IMR-90 (cell line): ENCODE measurements around the gene ZFYVE26. TPM values are rescaled to one million over a fixed set of nuclear protein-coding genes. Genes with fewer than 3 reads are reported as not detected.

ENCODE experiments used
- ATAC-seq: fragments of 200-7000 bp; cut with Tn5 transposase; 2 replicates; pipeline ENCODE4 v1.9.1; 2020; ENCODE audit warnings: low read depth, mild to moderate bottlenecking, moderate library complexity
- BruUV-seq: library from RNA; stranded (reverse); fragments of 400-500 nt; replicated peaks from 2 replicates; lab custom pipeline; 2021; lab: Mats Ljungman, UMichigan
- CTCF ChIA-PET: fragments of 300-600 bp; formaldehyde crosslinking; extraction: SDS; loops from one replicate; lab custom pipeline; 2021; ENCODE audit warnings: antibody characterized with exemption; lab: Yijun Ruan, JAX
- POLR2A ChIA-PET: fragments of 300-600 bp; sonication (Branson Sonifier 250); formaldehyde crosslinking; loops from one replicate; lab custom pipeline; 2022; ENCODE audit warnings: antibody characterized with exemption; ENCODE audit not compliant: unreplicated experiment; lab: Charles Lee
- DNase-seq: peaks from one replicate; pipeline ENCODE4 v3.0.0; 2013
- H2AFZ ChIP-seq: replicated peaks from 2 replicates; pipeline ENCODE3; 2013; ENCODE audit warnings: low read length, mild to moderate bottlenecking; ENCODE audit not compliant: poor library complexity
- H2AK5ac ChIP-seq: 2 replicates; pipeline ENCODE4 v1.6.1; 2013; ENCODE audit warnings: low read depth, low read length, inconsistent platforms
- H2AK9ac ChIP-seq: replicated peaks from 2 replicates; pipeline ENCODE3; 2013; ENCODE audit warnings: mild to moderate bottlenecking, low read depth, low read length, moderate library complexity; ENCODE audit not compliant: poor library complexity
- H2BK120ac ChIP-seq: 2 replicates; pipeline ENCODE4 v1.6.1; 2013; ENCODE audit warnings: low read depth, low read length, inconsistent platforms
- H2BK15ac ChIP-seq: 3 replicates; pipeline ENCODE4 v1.6.1; 2013; ENCODE audit warnings: low read depth, low read length, inconsistent platforms
- H2BK20ac ChIP-seq: 2 replicates; pipeline ENCODE4 v1.6.1; 2013; ENCODE audit warnings: low read depth, mild to moderate bottlenecking, inconsistent platforms, low read length, moderate library complexity
- H2BK5ac ChIP-seq: 2 replicates; pipeline ENCODE4 v1.6.1; 2013; ENCODE audit warnings: mild to moderate bottlenecking, low read depth, low read length, inconsistent platforms; ENCODE audit not compliant: poor library complexity, severe bottlenecking
- H3K14ac ChIP-seq: replicated peaks from 2 replicates; pipeline ENCODE4 v1.6.1; 2013; ENCODE audit warnings: low read depth, low read length, inconsistent platforms
- H3K18ac ChIP-seq: 2 replicates; pipeline ENCODE4 v1.6.1; 2013; ENCODE audit warnings: low read depth, low read length, control low read depth
- H3K23ac ChIP-seq: 2 replicates; pipeline ENCODE4 v1.6.1; 2013; ENCODE audit warnings: low read depth, low read length, inconsistent platforms
- H3K27ac ChIP-seq: 2 replicates; pipeline ENCODE4 v1.5.1; 2013; ENCODE audit warnings: mild to moderate bottlenecking, control low read depth, low read length; ENCODE audit not compliant: insufficient read depth
- H3K27me3 ChIP-seq: 2 replicates; pipeline ENCODE4 v1.6.1; 2013; ENCODE audit warnings: low read length; ENCODE audit not compliant: control insufficient read depth, insufficient read depth
- H3K36me3 ChIP-seq: 2 replicates; pipeline ENCODE4 v1.6.1; 2013; ENCODE audit warnings: low read length, mixed read lengths; ENCODE audit not compliant: control insufficient read depth, insufficient read depth
- H3K4ac ChIP-seq: 2 replicates; pipeline ENCODE4 v1.6.1; 2013; ENCODE audit warnings: low read depth, low read length, inconsistent platforms
- H3K4me1 ChIP-seq: 2 replicates; pipeline ENCODE4 v1.6.1; 2013; ENCODE audit warnings: low read length, mixed read lengths; ENCODE audit not compliant: control insufficient read depth, insufficient read depth
- H3K4me2 ChIP-seq: 2 replicates; pipeline ENCODE4 v1.6.1; 2013; ENCODE audit warnings: low read depth, mild to moderate bottlenecking, control low read depth, low read length, moderate library complexity
- H3K4me3 ChIP-seq: 2 replicates; pipeline ENCODE4 v1.5.1; 2013; ENCODE audit warnings: low read depth, mild to moderate bottlenecking, control low read depth, low read length, moderate library complexity; ENCODE audit not compliant: insufficient read depth
- H3K56ac ChIP-seq: 2 replicates; pipeline ENCODE4 v1.6.1; 2013; ENCODE audit warnings: low read length, inconsistent platforms; ENCODE audit not compliant: insufficient read depth; ENCODE audit errors: extremely low read depth
- H3K79me1 ChIP-seq, 2 experiments: 2 replicates each; pipeline ENCODE4 v1.6.1; 2013; ENCODE audit warnings: low read length in 2 of 2, inconsistent platforms in 1 of 2, low read depth in 1 of 2
- H3K9ac ChIP-seq: 2 replicates; pipeline ENCODE4 v1.6.1; 2013; ENCODE audit warnings: low read depth, low read length, control low read depth
- H3K9me1 ChIP-seq: 2 replicates; pipeline ENCODE4 v1.6.1; 2013; ENCODE audit warnings: low read length, inconsistent platforms; ENCODE audit not compliant: insufficient read depth
- H3K9me3 ChIP-seq: 2 replicates; pipeline ENCODE4 v1.6.1; 2013; ENCODE audit warnings: low read length; ENCODE audit not compliant: control insufficient read depth, insufficient read depth
- H4K20me1 ChIP-seq: 2 replicates; pipeline ENCODE4 v1.6.1; 2013; ENCODE audit warnings: low read length, inconsistent platforms; ENCODE audit not compliant: insufficient read depth
- H4K5ac ChIP-seq: 2 replicates; pipeline ENCODE4 v1.6.1; 2013; ENCODE audit warnings: mild to moderate bottlenecking, low read depth, low read length, control low read depth
- H4K8ac ChIP-seq, 2 experiments: 2 replicates each; pipeline ENCODE4 v1.6.1; 2013; ENCODE audit warnings: low read depth in 2 of 2, low read length in 2 of 2, control low read depth in 1 of 2, inconsistent platforms in 1 of 2
- H4K91ac ChIP-seq: 2 replicates; pipeline ENCODE4 v1.6.1; 2013; ENCODE audit warnings: low read depth, low read length, inconsistent platforms; ENCODE audit not compliant: insufficient read depth
- BHLHE40 ChIP-seq: fragments of 150-350 bp; IDR thresholded peaks from 2 replicates; pipeline ENCODE4 v1.6.1; 2016; ENCODE audit warnings: mild to moderate bottlenecking, low read depth, low read length
- CEBPB ChIP-seq: IDR thresholded peaks from 2 replicates; pipeline ENCODE4 v1.6.1; 2012; ENCODE audit warnings: low read depth, low read length, improper control_type of control experiment
- CHD1 ChIP-seq: IDR thresholded peaks from 2 replicates; pipeline ENCODE4 v1.6.1; 2012; ENCODE audit warnings: low read depth, low read length, improper control_type of control experiment
- FOS ChIP-seq: fragments of 150-350 bp; IDR thresholded peaks from 2 replicates; pipeline ENCODE4 v1.6.1; 2016; ENCODE audit warnings: low read depth, low read length
- MAFK ChIP-seq: IDR thresholded peaks from 2 replicates; pipeline ENCODE4 v1.6.1; 2012; ENCODE audit warnings: low read depth, low read length, improper control_type of control experiment
- MAZ ChIP-seq: IDR thresholded peaks from 2 replicates; pipeline ENCODE4 v1.6.1; 2012; ENCODE audit warnings: low read depth, mild to moderate bottlenecking, low read length, improper control_type of control experiment, moderate library complexity, borderline replicate concordance
- NFE2L2 ChIP-seq: fragments of 150-350 bp; IDR thresholded peaks from 2 replicates; pipeline ENCODE4 v1.6.1; 2016; ENCODE audit warnings: low read depth, mild to moderate bottlenecking, low read length
- POLR2A ChIP-seq: IDR thresholded peaks from 2 replicates; pipeline ENCODE4 v1.6.1; 2012; ENCODE audit warnings: mild to moderate bottlenecking, low read depth, low read length
- RAD21 ChIP-seq: IDR thresholded peaks from 2 replicates; pipeline ENCODE4 v1.6.1; 2012; ENCODE audit warnings: low read length, improper control_type of control experiment
- RCOR1 ChIP-seq: IDR thresholded peaks from 2 replicates; pipeline ENCODE4 v1.6.1; 2012; ENCODE audit warnings: mild to moderate bottlenecking, low read length, improper control_type of control experiment; ENCODE audit not compliant: insufficient replicate concordance
- RFX5 ChIP-seq: IDR thresholded peaks from 2 replicates; pipeline ENCODE4 v1.8.0; 2012; ENCODE audit warnings: low read depth, mild to moderate bottlenecking, low read length, moderate library complexity
- SMC3 ChIP-seq: fragments of 150-350 bp; IDR thresholded peaks from 2 replicates; pipeline ENCODE4 v1.6.1; 2016; ENCODE audit warnings: low read depth, mild to moderate bottlenecking, antibody characterized with exemption, low read length, moderate library complexity
- USF2 ChIP-seq: fragments of 150-350 bp; IDR thresholded peaks from 2 replicates; pipeline ENCODE4 v1.6.1; 2017; ENCODE audit warnings: mild to moderate bottlenecking, antibody characterized with exemption, low read length, low read depth
- WGBS, 2 experiments: methylation state at CpG; one replicate each; pipeline versions ENCODE4 v1.1.5 to v1.1.7; 2013; ENCODE audit warnings: missing lambda C conversion rate in 2 of 2; ENCODE audit not compliant: insufficient read length in 1 of 2; ENCODE audit errors: extremely low coverage in 2 of 2; 5-methylcytosine and 5-hydroxymethylcytosine counted together
- dilution Hi-C: fragments of 300-500 bp; cut with HindIII; formaldehyde crosslinking; loops from one replicate; pipeline ENCODE4 v1.14.3; 2018; ENCODE audit warnings: low sequenced_read_pairs; ENCODE audit not compliant: unreplicated experiment
- in situ Hi-C: fragments of 300-500 bp; cut with MboI; formaldehyde crosslinking; loops from 3 replicates; pipeline ENCODE4 v1.14.3; 2019; ENCODE audit warnings: low sequenced_read_pairs, inconsistent platforms, mixed read lengths
- intact Hi-C: fragments of 100-400 bp; cut with micrococcal nuclease; formaldehyde crosslinking; loops from 2 replicates; pipeline ENCODE4 v1.10.0; 2022
- polyA plus RNA-seq, 3 experiments: library from polyadenylated mRNA; depleted of rRNA; stranded (reverse); fragments of >200 nt; gene quantifications; 2 replicates each; pipeline ENCODE4 v1.2.3, GENCODE V29; 2012; ENCODE audit warnings: low replicate concordance in 1 of 3
- total RNA-seq: library from RNA; depleted of rRNA; stranded (reverse); fragments of >200 nt; gene quantifications from 2 replicates; pipeline ENCODE4 v1.2.3, GENCODE V29; 2012

The ZFYVE26 gene
- total and polyA plus RNA-seq, 2 of the 4 experiments (the other 2 are of a cell fraction) = 6.0 to 11.1 TPM

GRCh38 chr14:67846029-67846610 lies 29.7 kb upstream of the ZFYVE26 start:
- H2AFZ ChIP-seq = no peak overlapping the region
- no peak overlapping the region for H4K5ac ChIP-seq
- 95% methylated on average over 4 of the region's 17 CpGs; no CpG with 5 or more reads in 1 of the 2 experiments for WGBS, 2 experiments
- H3K9me3 ChIP-seq = no peaks in the 10 kb centered on the region
- no peaks in the 10 kb centered on the region for H3K36me3 ChIP-seq
- no peak overlapping the region for H2BK15ac ChIP-seq
- no peak overlapping the region for H4K8ac ChIP-seq
- no peaks in the 10 kb centered on the region for H3K9me1 ChIP-seq
- no TSS peak for BruUV-seq
- no peak overlapping the region for H3K56ac ChIP-seq
- H3K23ac ChIP-seq = no peak overlapping the region
- no peak overlapping the region for H2BK120ac ChIP-seq
- H3K27ac ChIP-seq = no peak overlapping the region
- no peaks in the 10 kb centered on the region for H3K4me1 ChIP-seq
- no peak overlapping the region for H2BK20ac ChIP-seq
- H3K79me1 ChIP-seq = peaks cover 0 to 5% of the 10 kb centered on the region in 2 experiments; a peak in 2 of 4 replicates
- H3K4me2 ChIP-seq = no peak overlapping the region
- no peak overlapping the region for H2AK9ac ChIP-seq
- no peak overlapping the region for H3K18ac ChIP-seq
- intact Hi-C loops (no loop called here), dilution Hi-C loops (no loop called here), in situ Hi-C loops (no loop called here)
- no peak overlapping the region for H3K4me3 ChIP-seq
- H4K20me1 ChIP-seq = no peaks in the 10 kb centered on the region
- no peak for ATAC-seq
- POLR2A ChIA-PET = no interaction called here
- TF ChIP-seq MAFK (no peak), CHD1 (no peak), USF2 (no peak), POLR2A (no peak), CEBPB (no peak), RAD21 (no peak), NFE2L2 (no peak), RFX5 (no peak), RCOR1 (no peak), MAZ (no peak), FOS (no peak), SMC3 (no peak), BHLHE40 (no peak)
- no peaks in the 10 kb centered on the region for H3K27me3 ChIP-seq
- H3K9ac ChIP-seq = no peak overlapping the region
- H2AK5ac ChIP-seq = no peak overlapping the region
- DNase-seq = no peak
- H3K4ac ChIP-seq = no peak overlapping the region
- no peak overlapping the region for H3K14ac ChIP-seq
- CTCF ChIA-PET = interaction anchor here (1.2 kb wide), 1 partner anchor 12 kb away, joined by 3 read pairs; no protein-coding TSS in a partner anchor
- no peak overlapping the region for H4K91ac ChIP-seq
- no peak overlapping the region for H2BK5ac ChIP-seq
